Calu3 (cell line): ENCODE results near the gene ZZZ3. TPM values are rescaled to one million over a fixed set of nuclear protein-coding genes. Genes with fewer than 3 reads are reported as not detected.

Experiments
- BruUV-seq: library from RNA; stranded (reverse); fragments of 400-500 nt; replicated peaks from 2 replicates; lab custom pipeline; 2021; lab: Mats Ljungman, UMichigan
- CTCF ChIA-PET: fragments of 300-600 bp; sonication (Branson Sonifier 250); formaldehyde crosslinking; loops from one replicate; lab custom pipeline; 2022; ENCODE audit warnings: antibody characterized with exemption; lab: Charles Lee
- DNase-seq: peaks from one replicate; pipeline ENCODE4 v3.0.0; 2022
- H3K27ac Mint-ChIP-seq: one replicate; pipeline ENCODE4 v1.8.0; 2022; ENCODE audit warnings: mixed read lengths; ENCODE audit not compliant: unreplicated experiment
- H3K27me3 Mint-ChIP-seq: one replicate; pipeline ENCODE4 v1.8.0; 2022; ENCODE audit warnings: mixed read lengths; ENCODE audit not compliant: unreplicated experiment
- H3K36me3 Mint-ChIP-seq: one replicate; pipeline ENCODE4 v1.8.0; 2022; ENCODE audit warnings: mild to moderate bottlenecking, moderate library complexity, mixed read lengths; ENCODE audit not compliant: insufficient read depth, unreplicated experiment
- H3K4me1 Mint-ChIP-seq: one replicate; pipeline ENCODE4 v1.8.0; 2022; ENCODE audit warnings: mild to moderate bottlenecking, low read depth, mixed read lengths; ENCODE audit not compliant: unreplicated experiment
- H3K4me3 Mint-ChIP-seq: one replicate; pipeline ENCODE4 v1.8.0; 2022; ENCODE audit warnings: mild to moderate bottlenecking, low read depth, moderate library complexity, mixed read lengths; ENCODE audit not compliant: unreplicated experiment
- H3K9me3 Mint-ChIP-seq: one replicate; pipeline ENCODE4 v1.8.0; 2022; ENCODE audit warnings: low read depth, mixed read lengths; ENCODE audit not compliant: unreplicated experiment
- intact Hi-C: fragments of 100-400 bp; cut with micrococcal nuclease; formaldehyde crosslinking; loops from one replicate; pipeline ENCODE4 v1.10.0; 2022; ENCODE audit not compliant: unreplicated experiment
- total RNA-seq: library from RNA; stranded (reverse); gene quantifications from 2 replicates; pipeline ENCODE4 v1.2.3, GENCODE V29; 2022
- TF ChIP-seq, protein P1 (sequence below): fragments of 200-600 bp; IDR thresholded peaks from one replicate; pipeline ENCODE4 v1.8.0; 2022; ENCODE audit warnings: antibody characterized with exemption; ENCODE audit not compliant: unreplicated experiment

The ZZZ3 gene
- total RNA-seq, 1 experiment from 2014 or later: 53.4 TPM

DNA sequence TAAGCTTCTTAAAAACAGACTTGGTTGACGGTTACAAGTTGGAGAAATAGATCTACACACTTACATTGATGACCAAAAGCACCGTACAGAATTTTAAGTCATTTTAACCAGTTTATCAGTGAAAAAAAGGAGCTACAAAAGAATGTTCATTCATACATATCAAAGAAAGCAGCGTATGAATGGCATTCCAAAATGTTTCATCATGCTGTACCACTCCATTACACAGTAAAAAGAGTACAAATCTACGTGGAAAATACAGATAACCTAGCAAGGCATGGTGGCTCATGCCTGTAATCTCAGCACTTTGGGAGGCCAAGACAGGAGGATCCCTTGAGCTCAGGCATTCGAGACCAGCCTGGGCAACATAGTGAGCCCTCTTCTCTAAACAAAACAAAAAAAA is 40.3 kb downstream of the ZZZ3 start:
- DNase-seq: no peak
- TF ChIP-seq, protein P1, sequence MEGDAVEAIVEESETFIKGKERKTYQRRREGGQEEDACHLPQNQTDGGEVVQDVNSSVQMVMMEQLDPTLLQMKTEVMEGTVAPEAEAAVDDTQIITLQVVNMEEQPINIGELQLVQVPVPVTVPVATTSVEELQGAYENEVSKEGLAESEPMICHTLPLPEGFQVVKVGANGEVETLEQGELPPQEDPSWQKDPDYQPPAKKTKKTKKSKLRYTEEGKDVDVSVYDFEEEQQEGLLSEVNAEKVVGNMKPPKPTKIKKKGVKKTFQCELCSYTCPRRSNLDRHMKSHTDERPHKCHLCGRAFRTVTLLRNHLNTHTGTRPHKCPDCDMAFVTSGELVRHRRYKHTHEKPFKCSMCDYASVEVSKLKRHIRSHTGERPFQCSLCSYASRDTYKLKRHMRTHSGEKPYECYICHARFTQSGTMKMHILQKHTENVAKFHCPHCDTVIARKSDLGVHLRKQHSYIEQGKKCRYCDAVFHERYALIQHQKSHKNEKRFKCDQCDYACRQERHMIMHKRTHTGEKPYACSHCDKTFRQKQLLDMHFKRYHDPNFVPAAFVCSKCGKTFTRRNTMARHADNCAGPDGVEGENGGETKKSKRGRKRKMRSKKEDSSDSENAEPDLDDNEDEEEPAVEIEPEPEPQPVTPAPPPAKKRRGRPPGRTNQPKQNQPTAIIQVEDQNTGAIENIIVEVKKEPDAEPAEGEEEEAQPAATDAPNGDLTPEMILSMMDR: no peak
- Mint-ChIP-seq H3K9me3 (no peaks in the 10 kb centered on the region), H3K27ac (no peak overlapping the region), H3K4me3 (no peak overlapping the region), H3K4me1 (peaks cover 9% of the 10 kb centered on the region), H3K36me3 (peaks cover 10% of the 10 kb centered on the region), H3K27me3 (no peaks in the 10 kb centered on the region)
- intact Hi-C loops: no loop called here
- CTCF ChIA-PET: no interaction called here
- BruUV-seq: no TSS peak

DNA sequence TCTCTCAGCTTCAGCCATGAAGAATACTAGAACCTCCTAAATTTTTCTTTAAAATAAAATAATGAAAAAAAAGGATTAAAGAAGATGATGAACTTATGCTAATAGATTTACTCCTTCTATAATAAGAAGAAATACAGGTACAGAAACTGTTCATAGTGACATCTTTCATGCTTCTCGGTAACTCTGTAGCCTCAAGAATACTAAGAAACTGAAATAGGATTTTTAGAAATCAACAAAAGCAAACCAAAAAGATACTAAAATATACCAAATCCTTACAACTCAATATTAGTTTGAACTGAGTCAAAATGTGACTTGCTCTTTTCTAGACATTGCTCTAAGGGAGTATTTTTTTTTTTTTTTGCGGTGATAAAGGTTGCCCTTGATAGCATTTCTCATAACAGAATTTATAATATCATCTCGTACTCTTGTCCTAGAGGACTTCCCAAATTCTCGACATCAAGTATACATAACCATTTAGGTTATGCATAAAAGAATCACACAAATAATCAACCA is 42.8 kb downstream of the ZZZ3 start:
- Mint-ChIP-seq H3K27ac (no peak overlapping the region), H3K4me3 (no peak overlapping the region), H3K4me1 (peaks cover 9% of the 10 kb centered on the region), H3K27me3 (no peaks in the 10 kb centered on the region), H3K36me3 (peaks cover 5% of the 10 kb centered on the region), H3K9me3 (no peaks in the 10 kb centered on the region)
- DNase-seq: no peak
- TF ChIP-seq, protein P1: no peak
- no TSS peak for BruUV-seq
- CTCF ChIA-PET: no interaction called here
- intact Hi-C loops: no loop called here

DNA sequence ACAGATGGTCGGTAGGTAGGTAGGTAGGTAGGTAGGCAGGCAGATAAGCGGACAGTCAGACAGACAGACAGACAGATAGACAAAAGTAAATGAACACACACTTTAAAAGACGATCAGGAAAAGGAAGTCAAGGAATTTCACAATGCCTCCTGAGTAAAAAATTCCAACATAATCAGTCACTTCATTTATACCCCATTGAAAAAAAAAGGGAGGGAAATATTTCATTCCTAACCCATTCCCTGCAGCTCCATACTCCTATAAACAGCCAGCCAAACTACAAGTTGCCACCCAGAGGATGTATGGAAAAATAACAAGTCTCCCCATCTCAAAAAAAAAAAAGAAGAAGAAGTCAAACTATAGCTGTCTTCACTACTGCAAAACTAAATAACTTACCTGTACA is 43.4 kb downstream of the ZZZ3 start:
- no peak for DNase-seq
- H3K27me3 Mint-ChIP-seq: no peaks in the 10 kb centered on the region
- H3K4me3 Mint-ChIP-seq: no peak overlapping the region
- peaks cover 6% of the 10 kb centered on the region for H3K36me3 Mint-ChIP-seq
- H3K9me3 Mint-ChIP-seq: no peaks in the 10 kb centered on the region
- intact Hi-C loops: no loop called here
- CTCF ChIA-PET: no interaction called here
- BruUV-seq: no TSS peak
- TF ChIP-seq, protein P1: no peak
- peaks cover 9% of the 10 kb centered on the region for H3K4me1 Mint-ChIP-seq
- H3K27ac Mint-ChIP-seq: no peak overlapping the region

DNA sequence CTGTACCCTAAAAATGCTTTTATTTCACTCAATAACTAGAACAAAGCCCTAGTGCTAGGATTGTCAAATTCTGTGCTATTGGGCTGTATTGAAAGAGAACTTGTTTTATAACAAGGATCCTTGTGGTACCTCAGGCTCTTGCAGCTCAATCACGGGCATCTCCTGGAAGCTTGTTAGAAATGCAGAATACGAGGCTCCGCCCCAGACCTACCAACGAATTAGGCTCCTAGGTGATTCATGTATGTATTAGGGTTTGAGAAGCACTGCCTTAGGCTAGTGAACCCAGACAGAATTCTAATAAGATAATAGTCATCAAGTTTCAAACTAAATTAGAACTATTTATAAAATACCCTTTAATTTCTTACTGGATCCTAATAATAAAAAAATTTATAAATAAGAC is 45.6 kb downstream of the ZZZ3 start:
- DNase-seq: no peak
- Mint-ChIP-seq H3K4me1 (peaks cover 17% of the 10 kb centered on the region), H3K27me3 (no peaks in the 10 kb centered on the region), H3K27ac (no peak overlapping the region), H3K9me3 (no peaks in the 10 kb centered on the region), H3K36me3 (peaks cover 15% of the 10 kb centered on the region), H3K4me3 (no peak overlapping the region)
- CTCF ChIA-PET: no interaction called here
- TF ChIP-seq, protein P1: no peak
- no TSS peak for BruUV-seq
- intact Hi-C loops: no loop called here

Other genes starting within 250 kb of the ZZZ3 start
- gene USP33, start 77.2 kb upstream of the ZZZ3 start, total RNA-seq: 52.9 and 61.7 TPM in 2 replicates
- 18.8 and 19.1 TPM in 2 replicates for gene MIGA1, start 97.0 kb upstream of the ZZZ3 start, total RNA-seq
- gene NEXN, start 206.0 kb upstream of the ZZZ3 start, total RNA-seq: 1.9 and 2.0 TPM in 2 replicates